HepG2 (cell line): ENCODE data around the gene RPL18. TPM values are rescaled to one million over a fixed set of nuclear protein-coding genes. Genes with fewer than 3 reads are reported as not detected.

Experiments
- AKAP8 ChIP-seq: sonication (generic); formaldehyde crosslinking; IDR thresholded peaks from 2 replicates; pipeline ENCODE4 v1.5.1; 2020; ENCODE audit warnings: mild to moderate bottlenecking, missing genetic modification reagents
- CBX1 ChIP-seq: IDR thresholded peaks from one replicate; pipeline ENCODE4 v1.6.1; 2016; ENCODE audit warnings: antibody characterized with exemption, low read depth
- CTCF ChIP-seq: sonication (generic); formaldehyde crosslinking; IDR thresholded peaks from 2 replicates; pipeline ENCODE4 v1.5.0; 2020; ENCODE audit warnings: mild to moderate bottlenecking, missing genetic modification reagents, moderate library complexity
- ELF1 ChIP-seq: sonication (generic); formaldehyde crosslinking; IDR thresholded peaks from 2 replicates; pipeline ENCODE4 v1.4.0; 2020; ENCODE audit warnings: missing genetic modification reagents
- HES4 ChIP-seq: sonication (generic); formaldehyde crosslinking; IDR thresholded peaks from 2 replicates; pipeline ENCODE4 v1.9.0; 2021; ENCODE audit warnings: mild to moderate bottlenecking, missing genetic modification reagents, borderline replicate concordance
- HMGA1 ChIP-seq: sonication (generic); formaldehyde crosslinking; conservative IDR thresholded peaks from 2 replicates; pipeline ENCODE4 v1.4.0; 2020; ENCODE audit warnings: missing genetic modification reagents
- HNRNPLL ChIP-seq: fragments of 200-400 bp; formaldehyde crosslinking; IDR thresholded peaks from 2 replicates; pipeline ENCODE4 v1.6.1; 2017; ENCODE audit warnings: mild to moderate bottlenecking, low read depth, low read length; ENCODE audit not compliant: poor library complexity, severe bottlenecking
- MYNN ChIP-seq: sonication (generic); formaldehyde crosslinking; IDR thresholded peaks from 2 replicates; pipeline ENCODE4 v1.4.0; 2020; ENCODE audit warnings: mild to moderate bottlenecking, low read depth, missing genetic modification reagents
- NR2C2 ChIP-seq: sonication (generic); formaldehyde crosslinking; IDR thresholded peaks from 2 replicates; pipeline ENCODE4 v1.4.0; 2020; ENCODE audit warnings: missing genetic modification reagents, mild to moderate bottlenecking, moderate library complexity, borderline replicate concordance
- ONECUT2 ChIP-seq: sonication (generic); formaldehyde crosslinking; IDR thresholded peaks from 2 replicates; pipeline ENCODE4 v1.4.0; 2020; ENCODE audit warnings: missing genetic modification reagents
- PATZ1 ChIP-seq: sonication (generic); formaldehyde crosslinking; IDR thresholded peaks from 2 replicates; pipeline ENCODE4 v1.4.0; 2020; ENCODE audit warnings: missing genetic modification reagents
- STAT6 ChIP-seq: sonication (generic); formaldehyde crosslinking; IDR thresholded peaks from 2 replicates; pipeline ENCODE4 v1.4.0; 2020; ENCODE audit warnings: missing genetic modification reagents, mild to moderate bottlenecking, borderline replicate concordance
- ZNF142 ChIP-seq: sonication (generic); formaldehyde crosslinking; IDR thresholded peaks from 2 replicates; pipeline ENCODE4 v1.4.0; 2020; ENCODE audit warnings: missing genetic modification reagents
- ZNF468 ChIP-seq: sonication (generic); formaldehyde crosslinking; IDR thresholded peaks from 2 replicates; pipeline ENCODE4 v1.8.0; 2022; ENCODE audit warnings: mild to moderate bottlenecking, moderate library complexity, missing genetic modification reagents
- ZSCAN22 ChIP-seq: sonication (generic); formaldehyde crosslinking; IDR thresholded peaks from 2 replicates; pipeline ENCODE4 v1.4.0; 2020; ENCODE audit warnings: mild to moderate bottlenecking, missing genetic modification reagents
- polyA plus RNA-seq, 8 experiments: library from polyadenylated mRNA; depleted of rRNA in 3 of 8; stranded (reverse) in 7 of 8; unstranded in 1 of 8; fragments of >200 nt; fragmentation: Illumina TruSeq in 4 of 8; extraction: Trizol in 4 of 8; gene quantifications; 2 replicates each; pipeline versions ENCODE4 v1.2.1 to v1.2.3, GENCODE V29; 2011 to 2016; ENCODE audit warnings: low read depth in 4 of 8, missing spikeins in 1 of 8, mixed read lengths in 1 of 8; ENCODE audit not compliant: insufficient read depth in 1 of 8
- total RNA-seq, 5 experiments: library from RNA; depleted of rRNA; stranded (reverse); fragments of >200 nt; fragmentation: Illumina TruSeq; extraction: Trizol; gene quantifications; 2 replicates each; pipeline ENCODE4 v1.2.3, GENCODE V29; 2016; ENCODE audit warnings: low read depth in 1 of 5

RPL18 gene
- total and polyA plus RNA-seq, 2 of the 13 experiments (the other 11 are each of a cell fraction or from before 2014, with no cell fraction given), result 1,485 to 1,639 TPM

GRCh38 chr19:48637948-48638830 lies 19.2 kb upstream of the RPL18 start (continued):
- TF ChIP-seq ZNF142 (CRISPR knock-in tag), result 0 out of 2 replicates have a peak, but pooled peaks have one; percentile 22
- peak; percentile 39 for TF ChIP-seq PATZ1 (CRISPR knock-in tag)
- TF ChIP-seq ONECUT2 (CRISPR knock-in tag), result no peak
- 0 out of 2 replicates have a peak, but pooled peaks have one; percentile 14 for TF ChIP-seq STAT6
- TF ChIP-seq NR2C2 (CRISPR knock-in tag), result peak; percentile 47; the same call in 1 of the 2 replicates
- peak; percentile 25 for TF ChIP-seq CTCF (CRISPR knock-in tag)
- TF ChIP-seq ELF1 (CRISPR knock-in tag), result 0 out of 2 replicates have a peak, but pooled peaks have one; percentile 9
- TF ChIP-seq ZSCAN22 (CRISPR knock-in tag), result no peak
- TF ChIP-seq HMGA1, result no peak
- no peak for TF ChIP-seq CBX1
- no peak for TF ChIP-seq HES4
- no peak for TF ChIP-seq AKAP8 (CRISPR knock-in tag)
- TF ChIP-seq HNRNPLL, result no peak
- no peak for TF ChIP-seq MYNN (CRISPR knock-in tag)
- TF ChIP-seq ZNF468, result no peak
